Breast epithelium (tissue), 3 donors: ENCODE data around the gene CPED1.

Experiments
- CTCF ChIP-seq, 3 donors: fragments of 450-650 bp; IDR thresholded peaks; one replicate each; pipeline ENCODE4 v1.5.1; 2016 to 2017; ENCODE audit warnings: antibody characterized with exemption in 3 of 3, mild to moderate bottlenecking in 3 of 3, moderate library complexity in 3 of 3
- POLR2A ChIP-seq: fragments of 450-650 bp; IDR thresholded peaks from one replicate; pipeline ENCODE4 v1.6.1; 2016; ENCODE audit warnings: antibody characterized with exemption, mild to moderate bottlenecking, moderate library complexity

GRCh38 chr7:121167971-121168370 lies 179.5 kb downstream of the CPED1 start:
- TF ChIP-seq CTCF (IDR thresholded peaks at IDR 0.05) (no peak), POLR2A (no peak)
